HuH-7.5 (cell line): Measurements from ENCODE around the gene CPXM2.

ENCODE experiments used
- DNase-seq: peaks from one replicate; pipeline ENCODE4 v3.0.0; 2011; ENCODE audit warnings: low spot score

CPXM2 gene

DNA sequence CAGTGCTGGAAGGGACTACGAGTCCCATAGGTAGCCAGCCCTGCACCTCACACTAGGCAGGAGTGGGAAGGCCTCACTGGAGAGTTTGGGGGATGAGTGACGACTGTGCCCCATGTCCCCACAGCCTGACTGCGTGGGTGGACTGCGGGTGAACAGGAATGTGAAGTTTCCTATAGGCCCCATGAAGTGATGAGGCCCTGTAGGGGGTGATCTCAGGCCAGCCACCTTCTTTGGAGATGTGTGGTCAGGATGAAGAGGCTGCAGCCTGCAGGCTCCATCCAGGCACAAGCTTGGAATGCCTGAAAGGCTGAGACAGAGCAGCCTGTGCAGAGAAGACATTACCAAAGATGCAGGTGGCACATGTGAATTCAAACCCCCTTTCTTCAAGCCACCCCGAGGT, 94.9 kb downstream of the CPXM2 start:
- no peak for DNase-seq

DNA sequence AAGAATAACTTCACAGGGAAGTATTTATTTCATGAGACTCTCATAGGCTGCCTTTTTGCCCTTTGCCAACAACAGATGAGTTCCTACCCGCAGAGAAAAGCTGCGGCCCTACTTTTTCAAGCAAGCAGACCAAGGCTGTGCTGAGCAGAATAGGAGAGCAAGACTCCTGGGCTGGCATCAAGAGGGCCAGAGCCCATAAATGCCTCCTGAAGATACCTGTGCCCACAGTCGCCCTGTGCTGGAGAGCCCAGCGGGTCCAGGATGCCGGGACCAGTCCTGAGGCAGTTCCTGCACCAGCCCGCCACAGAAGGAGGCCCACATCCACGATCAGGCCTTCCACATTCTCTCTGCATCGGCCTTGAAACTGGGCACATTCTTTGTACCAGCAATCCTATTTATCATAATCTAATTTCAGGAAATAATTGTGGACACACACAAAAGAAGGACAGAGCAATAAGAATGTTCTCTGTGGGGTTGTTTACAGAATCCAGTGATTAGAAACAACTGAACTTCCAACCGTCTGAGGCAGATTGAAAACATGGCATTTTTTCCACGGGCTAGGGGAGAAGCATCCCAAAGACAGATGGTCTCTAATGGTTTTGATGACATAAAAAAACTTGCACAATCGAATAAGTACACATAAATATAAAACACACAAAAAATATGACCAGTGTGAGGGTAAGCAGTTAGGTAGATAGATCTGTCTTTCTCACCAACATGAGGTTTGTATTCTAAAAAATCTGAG, 95.6 kb downstream of the CPXM2 start:
- DNase-seq: no peak

DNA sequence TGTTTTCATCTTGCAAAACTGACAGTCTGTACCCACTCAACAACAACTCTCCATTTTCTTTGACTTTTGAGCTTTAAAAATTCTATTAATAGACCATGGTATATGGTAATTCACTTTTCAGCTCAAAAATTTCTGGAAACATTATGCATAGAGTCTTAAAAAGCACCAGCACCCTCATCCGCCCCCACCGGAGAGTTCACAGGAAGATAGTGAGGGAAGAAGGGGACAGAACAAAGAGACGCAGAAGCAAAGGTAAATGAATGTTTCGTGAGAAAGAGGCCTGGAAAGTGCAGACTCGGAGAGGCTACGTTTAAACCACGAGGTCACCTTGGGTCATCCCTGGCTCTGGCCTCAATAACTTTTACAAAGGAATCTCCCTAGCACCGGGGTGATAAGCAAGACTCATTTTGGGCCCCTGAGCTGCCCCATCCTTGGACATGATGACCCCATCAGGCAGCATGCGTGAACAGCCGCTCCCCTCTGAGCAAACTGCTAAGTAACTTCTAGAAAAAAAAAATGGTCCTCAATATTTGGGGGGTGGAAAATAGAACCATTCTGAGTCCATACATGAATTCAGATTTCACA, 96.3 kb downstream of the CPXM2 start:
- DNase-seq: no peak

DNA sequence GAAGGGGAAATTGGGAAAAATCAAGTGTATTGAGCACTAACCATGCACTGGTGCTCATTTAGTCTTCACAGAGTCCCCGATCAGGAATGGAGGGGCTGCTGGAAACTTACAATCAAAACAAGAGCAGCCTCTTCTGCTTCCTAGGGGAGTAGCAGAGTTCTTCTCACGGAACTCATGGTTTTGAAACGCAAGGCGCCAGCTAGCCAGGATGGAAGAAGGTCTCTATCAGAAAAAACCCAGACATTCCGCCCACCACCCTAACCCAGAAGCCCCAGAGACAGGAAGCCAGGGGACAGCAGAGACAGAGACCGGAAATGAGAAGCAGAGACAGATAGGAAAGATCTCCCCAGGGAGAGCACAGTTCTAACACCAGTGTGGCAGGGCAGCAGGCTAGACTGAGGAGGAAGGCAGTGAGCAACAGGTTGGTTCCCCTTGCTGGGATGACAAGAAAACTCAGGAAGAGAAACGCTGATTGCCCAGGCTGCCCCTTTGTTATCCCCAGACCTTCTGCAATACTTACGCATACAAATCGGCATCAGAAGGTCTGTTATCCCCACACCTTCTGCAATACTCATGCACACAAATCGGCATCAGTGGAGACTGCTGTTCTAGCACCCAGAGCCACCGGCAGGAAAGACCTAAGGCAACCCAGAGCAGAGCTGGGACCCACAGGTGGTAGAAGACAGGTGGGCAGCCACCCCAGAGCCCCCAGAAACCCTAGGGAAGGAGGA, 99.2 kb downstream of the CPXM2 start:
- DNase-seq: no peak

DNA sequence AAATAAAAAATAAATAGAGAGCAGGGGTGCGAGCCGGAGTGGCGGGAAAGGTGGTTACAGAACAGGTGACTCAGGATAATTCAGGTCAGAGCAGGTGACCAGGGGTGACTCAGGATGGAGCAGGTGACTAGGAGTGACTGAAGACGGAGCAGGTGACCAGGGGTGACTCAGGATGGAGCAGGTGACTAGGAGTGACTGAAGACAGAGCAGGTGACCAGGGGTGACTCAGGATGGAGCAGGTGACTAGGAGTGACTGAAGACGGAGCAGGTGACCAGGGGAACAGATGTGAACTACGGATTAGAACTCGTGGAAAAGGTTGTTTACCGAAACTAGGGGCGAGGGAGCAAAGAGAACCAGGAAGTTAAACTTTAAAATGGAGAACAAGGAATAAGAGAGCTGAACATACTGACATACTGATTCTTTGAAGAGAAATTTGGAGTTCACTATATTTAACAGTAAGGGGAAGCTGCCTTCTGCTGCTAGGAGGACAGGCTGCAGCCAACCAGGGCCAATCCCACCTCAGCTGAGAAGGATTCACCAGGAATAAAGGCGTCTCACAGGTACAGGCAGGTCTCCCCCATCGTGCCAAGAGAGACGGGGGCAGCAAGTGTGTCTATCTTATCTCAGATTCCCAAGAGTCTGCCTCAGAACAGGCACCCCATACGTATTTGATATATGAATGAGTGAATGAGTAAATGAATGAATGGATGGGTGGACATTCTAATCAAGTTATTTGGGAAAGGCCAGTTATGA, 101.3 kb downstream of the CPXM2 start:
- no peak for DNase-seq

DNA sequence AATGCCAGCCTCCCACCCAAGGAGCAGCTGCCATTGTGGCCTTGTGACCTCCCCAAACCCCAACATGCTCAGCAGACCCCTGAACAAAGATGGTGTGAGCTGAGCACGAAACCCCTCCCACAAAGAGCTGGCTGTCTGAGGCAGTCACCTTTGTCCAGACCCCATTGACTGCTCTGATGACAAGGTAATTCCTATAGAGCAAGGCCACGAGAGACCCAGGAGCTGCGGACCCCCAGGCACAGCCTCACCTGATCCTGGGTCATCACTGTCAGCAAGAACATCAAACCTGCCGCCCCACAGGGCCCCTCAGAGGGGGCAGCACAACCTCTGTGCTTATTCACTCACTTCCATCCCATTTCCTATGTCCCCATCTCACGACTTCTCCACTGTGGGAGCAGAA, 102.6 kb downstream of the CPXM2 start:
- no peak for DNase-seq

DNA sequence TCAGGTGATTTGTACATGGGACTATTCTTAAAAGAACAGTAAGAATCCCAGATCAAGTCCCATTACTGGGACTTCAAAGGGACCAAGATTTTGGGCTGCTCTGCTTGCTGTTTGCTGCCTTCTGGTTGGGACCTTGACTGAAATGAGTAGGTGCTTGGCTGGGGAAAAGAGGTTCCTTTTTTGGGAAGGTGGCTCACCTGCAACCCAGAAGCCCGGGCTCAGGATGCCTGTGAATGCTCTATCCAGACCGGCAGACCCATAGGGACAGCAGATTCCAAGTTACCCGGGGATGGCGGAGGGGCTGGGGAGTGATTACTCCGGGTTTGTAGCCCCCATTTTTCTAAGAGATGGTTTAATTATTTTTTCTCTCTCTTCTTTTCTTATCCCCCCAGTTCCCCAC, 104.0 kb downstream of the CPXM2 start:
- DNase-seq: no peak

DNA sequence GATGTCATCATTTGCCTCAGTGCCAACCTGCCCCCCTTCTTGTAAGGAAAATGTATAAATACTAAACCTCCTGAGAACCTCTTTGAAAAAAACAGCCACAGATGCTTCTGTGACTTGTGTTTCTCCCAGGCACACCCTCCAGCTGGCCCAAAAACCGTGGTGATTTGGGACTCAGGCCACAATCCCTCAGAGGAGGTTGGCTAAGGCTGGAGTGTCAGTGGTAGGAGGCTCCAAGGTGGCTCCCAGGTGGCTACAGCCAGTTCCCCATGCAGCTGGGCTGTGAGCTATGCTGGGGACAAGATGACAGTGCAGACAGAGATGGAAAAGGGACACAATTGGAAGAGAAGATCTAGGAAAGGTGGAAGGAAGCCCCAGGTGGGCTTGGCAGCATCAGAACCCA, 104.7 kb downstream of the CPXM2 start:
- DNase-seq: no peak

DNA sequence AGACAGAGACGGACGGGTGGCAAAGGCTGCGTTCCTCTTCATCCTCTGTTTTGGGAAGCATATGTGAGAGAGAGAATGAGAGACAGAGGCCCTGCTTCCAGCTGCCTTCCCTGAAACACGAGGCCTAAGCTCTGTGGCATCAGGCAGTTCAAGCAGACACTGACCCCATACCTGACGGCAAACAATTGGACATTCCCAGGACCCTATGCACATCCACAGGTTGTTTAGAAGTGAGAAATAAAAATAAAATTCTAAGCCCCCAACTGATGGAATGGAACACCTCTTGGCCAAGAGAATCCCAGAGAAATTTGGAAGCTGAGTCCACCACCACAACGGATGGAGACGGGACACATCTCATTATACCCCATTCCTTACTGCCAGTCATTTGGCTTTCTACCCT, 105.3 kb downstream of the CPXM2 start:
- DNase-seq: no peak

DNA sequence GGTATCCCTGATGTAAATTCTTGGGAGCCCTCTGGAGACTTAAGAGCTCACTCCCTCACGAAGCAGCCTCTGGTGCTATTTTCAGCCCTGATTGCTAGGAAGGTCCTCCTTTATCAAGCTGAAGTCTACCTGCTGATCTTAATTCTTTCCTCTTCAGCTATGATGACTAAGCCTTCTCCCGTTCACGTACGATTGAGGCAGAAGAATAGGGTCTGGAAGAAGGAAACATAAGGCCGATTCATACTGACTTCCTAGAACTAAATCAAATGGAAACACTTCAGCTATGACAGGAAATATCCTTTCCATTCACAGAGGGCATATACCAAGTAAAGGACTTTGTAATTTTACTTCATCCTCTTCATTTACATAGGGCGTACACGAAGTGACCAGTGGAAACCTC, 107.0 kb downstream of the CPXM2 start:
- DNase-seq: no peak

DNA sequence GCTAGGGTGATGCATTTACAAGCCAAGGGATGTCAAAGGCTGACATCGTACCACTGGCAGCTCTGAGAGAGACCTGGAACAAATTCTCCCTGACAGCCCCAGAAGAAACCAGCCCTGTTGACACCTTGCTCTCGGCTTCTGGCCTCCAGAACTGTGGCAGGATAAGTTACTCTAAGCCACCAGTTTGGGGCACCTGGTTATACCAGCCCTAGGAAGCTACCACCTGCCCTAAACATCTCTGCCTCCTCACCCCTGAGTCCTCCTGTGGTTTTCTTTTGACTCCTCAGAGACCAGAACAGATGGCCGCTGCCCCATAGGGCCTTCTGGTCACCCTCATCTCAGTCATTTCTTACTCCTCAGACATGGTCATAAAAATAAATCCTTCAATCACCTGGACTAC, 107.4 kb downstream of the CPXM2 start:
- DNase-seq: no peak

DNA sequence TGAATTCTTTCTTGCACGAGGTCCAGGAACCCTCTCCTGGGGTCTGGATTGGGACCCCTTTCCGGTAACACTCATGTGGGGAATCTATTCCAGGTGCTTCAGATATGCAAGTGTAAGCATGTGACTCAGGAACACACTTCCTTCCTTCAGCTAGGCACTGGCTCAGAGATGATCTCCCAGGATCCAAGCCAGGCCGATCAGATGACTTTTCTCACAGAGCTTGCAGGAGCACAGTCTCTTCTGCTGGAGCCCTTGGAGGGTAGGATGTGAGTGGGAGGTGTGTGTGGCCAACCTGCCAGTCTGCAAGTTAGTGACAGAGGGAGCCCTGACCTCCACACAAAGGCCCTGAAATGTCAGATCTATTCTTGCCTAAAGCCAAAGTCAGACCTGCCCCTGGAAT, 108.3 kb downstream of the CPXM2 start:
- DNase-seq: no peak

DNA sequence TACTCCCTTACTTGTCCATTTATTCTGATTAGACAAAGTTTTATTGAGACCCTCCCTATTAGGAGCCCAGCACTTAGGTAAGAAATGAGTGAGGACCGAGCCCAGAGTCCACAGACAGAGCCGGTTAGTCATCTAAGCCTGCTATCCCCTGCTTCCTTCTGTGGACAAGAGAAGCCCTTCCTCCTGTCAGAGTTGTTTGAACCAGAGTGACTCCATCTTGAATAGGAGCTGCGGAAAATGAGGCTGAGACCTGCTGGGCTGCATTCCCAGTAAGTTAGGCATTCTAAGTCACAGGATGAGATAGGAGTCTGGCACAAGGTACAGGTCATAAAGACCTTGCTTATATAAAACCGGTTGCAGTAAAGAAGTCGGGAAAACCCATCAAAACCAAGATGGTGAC, 109.1 kb downstream of the CPXM2 start:
- no peak for DNase-seq

DNA sequence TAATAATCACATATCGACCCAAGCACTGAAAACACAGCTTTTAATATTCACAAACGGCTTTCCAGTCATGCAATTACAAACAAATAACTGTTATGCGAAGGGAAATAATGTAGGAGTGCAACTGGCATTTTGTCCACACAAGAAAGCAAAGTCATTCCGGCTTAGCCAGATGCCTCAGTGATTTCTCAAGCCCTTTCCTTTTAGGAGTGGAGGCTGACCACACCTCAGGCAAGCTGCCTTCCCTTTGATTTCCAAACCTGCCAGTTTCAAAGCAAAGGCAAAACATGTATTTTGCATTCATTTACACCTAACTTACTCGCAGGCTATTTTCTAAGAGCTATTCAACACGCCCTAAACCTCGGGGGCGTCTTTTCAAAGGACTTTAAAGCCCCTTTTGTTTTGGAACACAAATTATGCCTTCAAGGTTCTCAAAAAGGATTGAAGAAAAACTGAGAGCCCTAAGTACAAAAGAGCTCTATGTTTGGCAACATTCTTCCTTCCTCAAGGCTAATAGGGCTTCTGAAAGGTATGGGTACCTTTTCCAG, 109.6 kb downstream of the CPXM2 start:
- no peak for DNase-seq

DNA sequence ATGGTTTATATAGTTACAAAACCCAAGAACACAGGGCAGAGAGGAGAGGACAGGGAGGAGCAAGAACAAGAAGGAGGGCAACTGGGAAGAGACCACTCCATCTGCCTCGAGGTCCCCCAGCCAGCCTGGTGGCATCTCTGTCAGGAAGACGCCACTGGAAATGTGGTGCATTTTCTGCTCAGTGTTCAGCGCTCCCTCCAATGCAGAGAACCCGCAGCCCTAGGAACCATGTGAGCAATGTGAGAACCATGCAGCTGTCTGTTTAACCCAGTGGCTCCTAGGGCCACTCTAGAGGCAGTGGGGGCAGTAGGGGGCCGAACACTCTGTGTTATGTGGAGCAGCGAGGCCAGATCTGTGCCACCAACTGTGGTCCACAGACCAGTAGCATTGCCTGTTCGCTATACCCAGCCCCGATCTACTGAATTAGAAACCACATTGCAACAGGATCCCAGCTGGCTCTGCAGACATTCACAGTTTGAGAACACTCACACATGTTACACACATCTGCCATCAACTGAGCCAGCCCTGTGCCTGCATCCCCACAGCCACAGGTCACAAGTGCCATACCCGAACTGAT, 110.2 kb downstream of the CPXM2 start:
- no peak for DNase-seq

DNA sequence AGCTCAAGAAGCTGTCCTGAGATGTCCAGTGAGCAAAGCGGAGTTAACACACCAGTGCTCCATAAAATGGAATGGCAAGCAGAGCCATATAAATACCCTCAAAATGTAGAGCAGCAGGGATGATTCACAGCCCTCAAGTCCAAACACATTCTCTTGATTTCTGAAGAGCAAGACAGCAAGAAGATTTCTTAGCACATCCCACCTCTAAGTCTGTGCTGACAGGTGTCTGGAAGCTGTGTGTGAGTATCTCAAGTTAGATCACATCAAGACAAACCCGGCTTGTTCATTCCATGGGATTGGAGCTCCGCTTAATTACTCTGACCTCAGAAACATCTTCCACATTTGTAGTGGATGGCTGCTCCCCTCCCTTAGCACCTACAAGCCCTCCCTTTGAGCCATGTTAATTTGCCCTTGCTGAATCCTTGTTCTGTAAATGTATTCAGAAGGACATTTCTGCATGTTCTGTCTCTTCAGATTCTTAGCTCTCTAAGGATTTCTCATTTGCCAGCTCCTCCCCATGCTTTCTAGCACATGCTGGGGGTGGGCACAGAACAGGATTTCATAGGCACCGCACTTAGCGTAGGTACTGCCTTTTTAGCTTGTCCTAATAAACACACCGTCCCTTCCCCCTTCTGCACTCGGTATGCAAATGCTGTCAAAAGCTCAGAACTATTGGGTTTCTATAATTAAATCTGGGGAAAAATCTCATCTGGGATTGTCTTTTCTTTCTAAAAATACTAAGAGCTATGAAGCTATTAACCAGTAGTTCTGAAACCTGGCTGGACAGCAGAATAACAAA, 112.7 kb downstream of the CPXM2 start:
- DNase-seq: no peak

DNA sequence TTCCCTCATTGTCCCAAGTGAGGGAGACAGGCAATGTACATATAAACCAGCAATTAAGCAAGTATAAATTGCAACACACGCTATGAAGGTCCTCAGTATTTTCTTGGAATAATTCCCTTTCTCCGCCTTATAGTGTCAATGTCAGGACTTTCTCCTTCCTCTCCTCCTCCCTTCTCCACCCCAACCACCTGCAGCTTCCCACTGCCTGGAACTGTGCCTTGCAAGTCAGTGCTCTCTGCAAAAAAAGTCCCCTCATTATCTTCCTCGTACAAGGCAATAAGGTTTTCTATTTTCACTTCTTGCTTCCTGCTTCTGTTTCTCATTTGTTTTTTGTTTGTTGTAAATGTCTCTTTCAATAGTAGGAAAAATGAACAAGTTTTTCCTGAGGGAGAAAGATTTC, 113.7 kb downstream of the CPXM2 start:
- no peak for DNase-seq

DNA sequence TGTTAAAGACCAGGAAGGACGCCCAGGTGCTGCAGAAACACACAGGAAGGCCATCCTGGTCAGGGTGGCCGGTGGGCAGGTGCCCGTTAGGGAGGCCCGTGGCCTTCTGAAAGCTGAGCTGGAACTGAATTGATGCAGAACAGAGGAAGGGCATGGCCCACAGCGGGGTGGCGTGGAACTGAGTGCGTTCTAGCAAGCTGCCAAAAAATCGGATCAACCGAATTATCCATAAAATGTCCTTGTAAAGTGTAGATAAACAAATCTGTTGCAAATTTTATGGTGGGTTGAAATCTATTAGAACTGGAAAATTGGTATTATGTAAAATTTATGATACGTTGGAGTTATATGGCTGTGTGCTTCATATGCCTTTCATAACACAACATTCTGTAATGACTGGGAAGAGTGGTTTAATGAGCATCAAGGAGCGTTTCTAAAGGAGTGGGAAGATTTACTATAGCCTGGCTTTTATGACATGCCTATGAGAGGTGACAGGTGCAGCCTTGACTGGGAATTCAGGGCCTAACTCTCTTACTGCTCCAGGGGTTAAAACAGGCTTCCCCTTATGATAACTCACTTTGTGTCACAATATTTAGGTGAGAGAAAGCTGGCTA, 117.4 kb downstream of the CPXM2 start:
- no peak for DNase-seq

DNA sequence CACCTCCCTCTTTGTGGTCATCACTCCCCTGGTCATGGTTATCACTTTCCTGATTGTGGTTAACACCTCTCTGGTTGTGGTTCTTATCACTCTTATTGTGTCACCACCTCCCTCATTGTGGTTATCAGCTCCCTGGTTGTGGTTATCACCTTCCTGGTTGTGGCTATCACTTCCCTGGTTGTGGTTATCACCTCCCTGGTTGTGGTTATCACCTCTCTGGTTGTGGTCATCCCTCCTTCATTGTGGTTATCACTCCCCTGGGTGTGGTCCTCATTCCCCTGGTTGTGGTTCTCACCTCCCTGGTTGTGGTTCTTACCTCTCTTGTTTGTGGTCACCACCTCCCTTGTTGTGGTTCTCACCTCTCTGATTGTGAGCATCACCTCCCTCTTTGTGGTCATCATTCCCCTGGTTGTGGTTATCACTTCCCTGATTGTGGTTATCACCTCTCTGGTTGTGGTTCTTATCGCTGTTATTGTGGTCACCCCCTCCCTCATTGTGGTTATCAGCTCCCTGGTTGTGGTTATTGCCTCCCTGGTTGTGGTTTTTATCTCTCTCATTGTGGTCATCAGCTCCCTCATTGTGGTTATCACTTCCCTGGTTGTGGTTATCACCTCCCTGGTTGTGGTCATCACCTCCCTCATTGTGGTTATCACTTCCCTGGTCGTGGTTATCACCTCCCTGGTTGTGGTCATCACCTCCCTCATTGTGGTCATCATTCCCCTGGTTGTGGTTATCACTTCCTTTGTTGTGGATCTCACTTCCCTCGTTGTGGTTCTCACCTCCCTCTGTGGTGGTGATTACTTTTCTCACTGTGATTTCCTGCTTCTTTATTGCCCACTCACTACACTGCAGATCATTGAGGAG, 118.7 kb downstream of the CPXM2 start:
- DNase-seq: no peak
